PC-9 (cell line): ENCODE results near the gene RGS11. TPM values are rescaled to one million over a fixed set of nuclear protein-coding genes. Genes with fewer than 3 reads are reported as not detected.

Experiments
- BruUV-seq: library from RNA; stranded (reverse); fragments of 400-500 nt; replicated peaks from 2 replicates; lab custom pipeline; 2021; lab: Mats Ljungman, UMichigan
- CTCF ChIA-PET: fragments of 300-600 bp; sonication (Branson Sonifier 250); formaldehyde crosslinking; loops from one replicate; lab custom pipeline; 2022; ENCODE audit warnings: antibody characterized with exemption; lab: Charles Lee
- POLR2A ChIA-PET: fragments of 300-600 bp; sonication (Branson Sonifier 250); formaldehyde crosslinking; loops from one replicate; lab custom pipeline; 2022; ENCODE audit warnings: antibody characterized with exemption; ENCODE audit not compliant: unreplicated experiment; lab: Charles Lee
- DNase-seq, 2 experiments: peaks; one replicate each; pipeline versions ENCODE4 v3.0.0 to v3.0.0-alpha.2; 2015 to 2022; ENCODE audit warnings: mixed read lengths in 1 of 2
- H2AFZ ChIP-seq: fragments of 200-600 bp; sonication (generic); 2 replicates; pipeline ENCODE4 v1.8.1; 2017; ENCODE audit warnings: antibody characterized with exemption
- H3F3A ChIP-seq: fragments of 200-600 bp; sonication (generic); 2 replicates; pipeline ENCODE4 v1.8.1; 2017; ENCODE audit warnings: antibody characterized with exemption, mild to moderate bottlenecking, low read depth; ENCODE audit not compliant: insufficient read depth
- H3K27ac ChIP-seq: fragments of 200-600 bp; sonication (generic); 2 replicates; pipeline ENCODE4 v1.6.1; 2016; ENCODE audit warnings: mixed run types
- H3K27me3 ChIP-seq: fragments of 200-600 bp; sonication (generic); 2 replicates; pipeline ENCODE4 v1.6.1; 2016; ENCODE audit warnings: low read depth, mixed run types; ENCODE audit not compliant: insufficient read depth
- H3K36me3 ChIP-seq: fragments of 200-600 bp; sonication (generic); 2 replicates; pipeline ENCODE4 v1.6.1; 2016; ENCODE audit warnings: low read depth, mixed run types
- H3K4me1 ChIP-seq: fragments of 200-600 bp; sonication (generic); replicated peaks from 2 replicates; pipeline ENCODE4 v1.6.1; 2016; ENCODE audit warnings: mixed run types; ENCODE audit not compliant: insufficient read depth
- H3K4me2 ChIP-seq: fragments of 200-600 bp; sonication (generic); 2 replicates; pipeline ENCODE4 v1.6.1; 2017; ENCODE audit warnings: mixed run types
- H3K4me3 ChIP-seq: fragments of 200-600 bp; sonication (generic); 2 replicates; pipeline ENCODE4 v1.6.1; 2016; ENCODE audit warnings: mixed run types
- H3K79me2 ChIP-seq: fragments of 200-600 bp; sonication (generic); 2 replicates; pipeline ENCODE4 v1.6.1; 2017; ENCODE audit warnings: low read depth, mixed run types
- H3K9me2 ChIP-seq: fragments of 200-600 bp; sonication (generic); 2 replicates; pipeline ENCODE4 v1.8.1; 2017; ENCODE audit warnings: mild to moderate bottlenecking; ENCODE audit not compliant: insufficient read depth
- H3K9me3 ChIP-seq: fragments of 200-600 bp; sonication (generic); 2 replicates; pipeline ENCODE4 v1.8.1; 2016; ENCODE audit warnings: low read depth; ENCODE audit not compliant: insufficient read depth
- H4K20me1 ChIP-seq: fragments of 200-600 bp; sonication (generic); 2 replicates; pipeline ENCODE4 v1.8.1; 2017; ENCODE audit not compliant: insufficient read depth
- CTCF ChIP-seq: fragments of 200-600 bp; sonication (generic); conservative IDR thresholded peaks from 2 replicates; pipeline ENCODE4 v1.6.1; 2017; ENCODE audit warnings: mixed run types, antibody characterized with exemption, mild to moderate bottlenecking, moderate library complexity
- EZH2 ChIP-seq: fragments of 200-600 bp; sonication (generic); IDR thresholded peaks from 2 replicates; pipeline ENCODE4 v1.8.0; 2017; ENCODE audit warnings: antibody characterized with exemption, low read depth
- intact Hi-C: fragments of 100-400 bp; cut with micrococcal nuclease; formaldehyde crosslinking; loops from one replicate; pipeline ENCODE4 v1.10.0; 2022; ENCODE audit not compliant: unreplicated experiment
- total RNA-seq: library from RNA; stranded (reverse); gene quantifications from 2 replicates; pipeline ENCODE4 v1.2.3, GENCODE V29; 2021

Gene RGS11
- total RNA-seq, 1 experiment from 2014 or later, result not detected

GRCh38 chr16:261031-261691, 14.6 kb downstream of the RGS11 start:
- no peaks in the 10 kb centered on the region for H4K20me1 ChIP-seq
- POLR2A ChIA-PET, result no interaction called here

GRCh38 chr16:260326-260725, 15.4 kb downstream of the RGS11 start:
- Histone ChIP-seq H3K4me2 (no peak overlapping the region), H3K9me2 (no peaks in the 10 kb centered on the region), H3K27me3 (no peaks in the 10 kb centered on the region), H3K4me3 (no peak overlapping the region), H3F3A (no peaks in the 10 kb centered on the region), H3K79me2 (no peaks in the 10 kb centered on the region), H4K20me1 (no peaks in the 10 kb centered on the region), H2AFZ (no peak overlapping the region), H3K27ac (no peak overlapping the region), H3K9me3 (no peaks in the 10 kb centered on the region), H3K4me1 (no peaks in the 10 kb centered on the region), H3K36me3 (no peaks in the 10 kb centered on the region)
- CTCF ChIA-PET, result no interaction called here
- DNase-seq, result no peak
- POLR2A ChIA-PET, result no interaction called here
- no TSS peak for BruUV-seq
- TF ChIP-seq CTCF (no peak), EZH2 (no peak)
- intact Hi-C loops, result no loop called here

More at GRCh38 chr16:261031-261691, 14.6 kb downstream of the RGS11 start:
- H3K4me1 ChIP-seq, result no peaks in the 10 kb centered on the region
- no peaks in the 10 kb centered on the region for H3K27me3 ChIP-seq
- intact Hi-C loops, result no loop called here
- TF ChIP-seq CTCF, result no peak
- TF ChIP-seq EZH2, result no peak
- BruUV-seq, result no TSS peak
- no peaks in the 10 kb centered on the region for H3K79me2 ChIP-seq
- H3K9me2 ChIP-seq, result no peaks in the 10 kb centered on the region
- no peaks in the 10 kb centered on the region for H3F3A ChIP-seq
- H3K4me3 ChIP-seq, result no peak overlapping the region
- H3K4me2 ChIP-seq, result no peak overlapping the region
- no peaks in the 10 kb centered on the region for H3K36me3 ChIP-seq
- H3K27ac ChIP-seq, result no peak overlapping the region
- no peak overlapping the region for H2AFZ ChIP-seq
- H3K9me3 ChIP-seq, result no peaks in the 10 kb centered on the region
- no peak for DNase-seq
- CTCF ChIA-PET, result no interaction called here

- no peak for DNase-seq
Observed at GRCh38 chr16:259814-260253, 15.9 kb downstream of the RGS11 start.

More at GRCh38 chr16:259814-260253, 15.9 kb downstream of the RGS11 start:
- H3K79me2 ChIP-seq, result no peaks in the 10 kb centered on the region
- intact Hi-C loops, result no loop called here
- H4K20me1 ChIP-seq, result no peaks in the 10 kb centered on the region
- ChIA-PET POLR2A (no interaction called here), CTCF (no interaction called here)
- H3K27me3 ChIP-seq, result no peaks in the 10 kb centered on the region
- H3K9me3 ChIP-seq, result no peaks in the 10 kb centered on the region
- no peaks in the 10 kb centered on the region for H3K4me1 ChIP-seq
- BruUV-seq, result no TSS peak
- H3K36me3 ChIP-seq, result no peaks in the 10 kb centered on the region
- H3F3A ChIP-seq, result no peaks in the 10 kb centered on the region
- no peak overlapping the region for H3K4me2 ChIP-seq
- no peak overlapping the region for H3K27ac ChIP-seq
- H2AFZ ChIP-seq, result no peak overlapping the region
- no peak overlapping the region for H3K4me3 ChIP-seq
- H3K9me2 ChIP-seq, result no peaks in the 10 kb centered on the region
- TF ChIP-seq EZH2, result no peak
